Transverse colon (tissue), 4 donors: ENCODE data around the gene MCAM. TPM values are rescaled to one million over a fixed set of nuclear protein-coding genes. Genes with fewer than 3 reads are reported as not detected.

Experiments
- DNase-seq: peaks from one replicate; pipeline ENCODE4 v3.0.0-alpha.2; 2019
- H3K27ac ChIP-seq, 4 donors: fragments of 200-600 bp; sonication (generic); 2 replicates each; pipeline ENCODE4 v1.5.1; 2016 to 2018; ENCODE audit warnings: inconsistent platforms in 4 of 4
- H3K27me3 ChIP-seq: fragments of 200-600 bp; sonication (generic); 2 replicates; pipeline ENCODE4 v1.5.1; 2017; ENCODE audit warnings: inconsistent platforms
- H3K36me3 ChIP-seq, 4 donors: fragments of 200-600 bp; sonication (generic); 2 replicates each; pipeline ENCODE4 v1.5.1; 2017 to 2019; ENCODE audit warnings: inconsistent platforms in 4 of 4
- H3K4me1 ChIP-seq, 4 donors: fragments of 200-600 bp; sonication (generic); 2 replicates each; pipeline ENCODE4 v1.5.1; 2017 to 2020; ENCODE audit warnings: inconsistent platforms in 4 of 4
- H3K4me3 ChIP-seq, 4 donors: fragments of 200-600 bp; sonication (generic); 1 replicate in 1 of 4; 2 replicates in 3 of 4; pipeline versions ENCODE4 v1.5.1 to v1.6.1; 2017 to 2019; ENCODE audit warnings: inconsistent platforms in 4 of 4
- H3K9me3 ChIP-seq, 2 donors: fragments of 200-600 bp; sonication (generic); 2 replicates each; pipeline ENCODE4 v1.5.1; 2017 to 2019; ENCODE audit warnings: inconsistent platforms in 2 of 2
- CTCF ChIP-seq, 5 experiments: fragments of 200-600 bp in 3 of 5; fragments of 450-650 bp in 2 of 5; sonication (generic) in 3 of 5; IDR thresholded peaks; 1 replicate in 2 of 5; 2 replicates in 3 of 5; pipeline ENCODE4 v1.5.1; 2016 to 2017; ENCODE audit warnings: antibody characterized with exemption in 5 of 5, inconsistent platforms in 3 of 5, mild to moderate bottlenecking in 2 of 5, moderate library complexity in 1 of 5
- EP300 ChIP-seq: sonication (generic); formaldehyde crosslinking; IDR thresholded peaks from one replicate; pipeline ENCODE4 v1.6.1; 2017; ENCODE audit warnings: antibody characterized with exemption, low read depth
- POLR2A ChIP-seq: fragments of 450-650 bp; IDR thresholded peaks from one replicate; pipeline ENCODE4 v1.6.1; 2016; ENCODE audit warnings: antibody characterized with exemption, mild to moderate bottlenecking, moderate library complexity
- POLR2AphosphoS5 ChIP-seq, 3 donors: sonication (generic); formaldehyde crosslinking; IDR thresholded peaks; one replicate each; pipeline ENCODE4 v1.6.1; 2016; ENCODE audit warnings: antibody characterized with exemption in 3 of 3
- WGBS, 2 donors: methylation state at CpG; one replicate each; pipeline ENCODE4 v1.1.5; 2018; ENCODE audit warnings: low coverage in 1 of 2; 5-methylcytosine and 5-hydroxymethylcytosine counted together
- in situ Hi-C, 4 donors: fragments of 200-750 bp; cut with MboI; loops; one replicate each; pipeline versions ENCODE4 v1.15.0 to v1.15.1; 2017; ENCODE audit warnings: low sequenced_read_pairs in 3 of 4, low pct_ligation_motif_present in 1 of 4, low pct_unique_long_range_greater_than_20kb in 1 of 4
- intact Hi-C: fragments of 100-400 bp; cut with DNase I; formaldehyde crosslinking; loops from one replicate; pipeline ENCODE4 v1.15.1; 2023; ENCODE audit warnings: low total_unique reads
- total RNA-seq, 4 donors: library from RNA; depleted of rRNA; stranded (reverse); fragments of >200 nt; gene quantifications; one replicate each; pipeline ENCODE4 v1.1.0, GENCODE V29; 2016

The MCAM gene
- total RNA-seq, 4 donors from 2014 or later: 87.4 to 466 (median 150) TPM

- WGBS, 2 donors: 40% methylated on average over 1 of the region's 1 CpG; no CpG with 5 or more reads in 1 of the 2 donors
- H3K36me3 ChIP-seq: peaks cover 0 to 12% (median 4%) of the 10 kb centered on the region in 4 donors
- in situ Hi-C loops (no loop called here), intact Hi-C loops (no loop called here)
- TF ChIP-seq EP300 (no peak), POLR2AphosphoS5 (IDR thresholded peaks at IDR 0.05) (no peak), CTCF (IDR thresholded peaks at IDR 0.05) (peak in 1 of 5 experiments; percentile 4)
- H3K9me3 ChIP-seq: no peaks in the 10 kb centered on the region
- H3K4me1 ChIP-seq: no peaks in the 10 kb centered on the region
- no peak for DNase-seq
- H3K4me3 ChIP-seq: no peak overlapping the region
- peak overlapping the region; percentile 3 to 62 (median 24) for H3K27ac ChIP-seq
- H3K27me3 ChIP-seq: no peaks in the 10 kb centered on the region
Observed at GRCh38 chr11:119307219-119307618, 9.7 kb downstream of the MCAM start.

- Histone ChIP-seq H3K27me3 (no peaks in the 10 kb centered on the region), H3K4me3 (no peak overlapping the region), H3K27ac (peak overlapping the region; percentile 20 to 62 (median 24)), H3K4me1 (no peaks in the 10 kb centered on the region), H3K9me3 (no peaks in the 10 kb centered on the region), H3K36me3 (peaks cover 0 to 17% (median 4%) of the 10 kb centered on the region in 4 donors)
- intact Hi-C loops (no loop called here), in situ Hi-C loops (no loop called here)
- no peak for DNase-seq
- 40 to 74% methylated on average over 1 to 4 of the region's 5 CpGs for WGBS, 2 donors
- no peak for TF ChIP-seq POLR2AphosphoS5 (IDR thresholded peaks at IDR 0.05)
- no peak for TF ChIP-seq EP300
- TF ChIP-seq POLR2A: no peak
- no peak for TF ChIP-seq CTCF (IDR thresholded peaks at IDR 0.05)
Observed at GRCh38 chr11:119306373-119306890, 10.5 kb downstream of the MCAM start.

- Histone ChIP-seq H3K27me3 (no peaks in the 10 kb centered on the region), H3K9me3 (no peaks in the 10 kb centered on the region), H3K4me1 (no peaks in the 10 kb centered on the region), H3K27ac (peak overlapping the region; percentile 20 to 62 (median 24)), H3K36me3 (peaks cover 0 to 17% (median 6%) of the 10 kb centered on the region in 4 donors), H3K4me3 (no peak overlapping the region)
- in situ Hi-C loops (no loop called here), intact Hi-C loops (no loop called here)
- DNase-seq: no peak
- WGBS, 2 donors: 83 to 93% methylated on average over 2 to 7 of the region's 7 CpGs
- TF ChIP-seq POLR2AphosphoS5 (IDR thresholded peaks at IDR 0.05) (no peak), CTCF (IDR thresholded peaks at IDR 0.05) (no peak), EP300 (no peak), POLR2A (no peak)
Observed at GRCh38 chr11:119305556-119306372, 11.2 kb downstream of the MCAM start.

- TF ChIP-seq POLR2A: no peak
- TF ChIP-seq POLR2AphosphoS5 (IDR thresholded peaks at IDR 0.05): no peak
- TF ChIP-seq CTCF (IDR thresholded peaks at IDR 0.05): no peak
- TF ChIP-seq EP300: no peak
- Histone ChIP-seq H3K36me3 (peaks cover 0 to 19% (median 9%) of the 10 kb centered on the region in 4 donors), H3K27me3 (no peaks in the 10 kb centered on the region), H3K27ac (no peak overlapping the region), H3K4me1 (no peaks in the 10 kb centered on the region), H3K4me3 (no peak overlapping the region), H3K9me3 (no peaks in the 10 kb centered on the region)
- in situ Hi-C loops: no loop called here
- no peak for DNase-seq
- intact Hi-C loops: no loop called here
- WGBS, 2 donors: 86 to 93% methylated on average over 3 to 5 of the region's 5 CpGs
Observed at GRCh38 chr11:119303227-119303718, 13.7 kb downstream of the MCAM start.
